ENCODE results near the gene ATP1B3. TPM values are rescaled to one million over a fixed set of nuclear protein-coding genes. Genes with fewer than 3 reads are reported as not detected.

The ATP1B3 gene
- total RNA-seq (ENCODE audit: low replicate concordance), result 127 and 135 TPM in 2 replicates
- long read RNA-seq, transcript ATP1B3-201 (7 exons, 1,811 nt), result major isoform, 1,111 of 1,152 reads
- long read RNA-seq, partial matches to known transcripts, result 3 of 1,152 reads
- long read RNA-seq, other reads (novel, unspliced or antisense), result 38 of 1,152 reads

GRCh38 chr3:141876381-141876890 lies at the start of gene ATP1B3:
ATP1B3 (plus strand) TSS chr3:141876643; CDS start chr3:141876802, 159 bp downstream.
- Mint-ChIP-seq H3K27ac (peak within 1 kb of the TSS; percentile 99), H3K4me3 (peak within 1 kb of the TSS; percentile 96), H3K4me1 (ENCODE audit: unreplicated experiment) (peaks cover 20% of the 10 kb centered on the region), H3K9me3 (no peaks in the 10 kb centered on the region), H3K36me3 (peaks cover 7% of the 10 kb centered on the region), H3K27me3 (no peaks in the 10 kb centered on the region)
- DNase-seq (ENCODE audit: extremely low spot score, unreplicated experiment), result peak; percentile 85
- TF ChIP-seq, protein P1, sequence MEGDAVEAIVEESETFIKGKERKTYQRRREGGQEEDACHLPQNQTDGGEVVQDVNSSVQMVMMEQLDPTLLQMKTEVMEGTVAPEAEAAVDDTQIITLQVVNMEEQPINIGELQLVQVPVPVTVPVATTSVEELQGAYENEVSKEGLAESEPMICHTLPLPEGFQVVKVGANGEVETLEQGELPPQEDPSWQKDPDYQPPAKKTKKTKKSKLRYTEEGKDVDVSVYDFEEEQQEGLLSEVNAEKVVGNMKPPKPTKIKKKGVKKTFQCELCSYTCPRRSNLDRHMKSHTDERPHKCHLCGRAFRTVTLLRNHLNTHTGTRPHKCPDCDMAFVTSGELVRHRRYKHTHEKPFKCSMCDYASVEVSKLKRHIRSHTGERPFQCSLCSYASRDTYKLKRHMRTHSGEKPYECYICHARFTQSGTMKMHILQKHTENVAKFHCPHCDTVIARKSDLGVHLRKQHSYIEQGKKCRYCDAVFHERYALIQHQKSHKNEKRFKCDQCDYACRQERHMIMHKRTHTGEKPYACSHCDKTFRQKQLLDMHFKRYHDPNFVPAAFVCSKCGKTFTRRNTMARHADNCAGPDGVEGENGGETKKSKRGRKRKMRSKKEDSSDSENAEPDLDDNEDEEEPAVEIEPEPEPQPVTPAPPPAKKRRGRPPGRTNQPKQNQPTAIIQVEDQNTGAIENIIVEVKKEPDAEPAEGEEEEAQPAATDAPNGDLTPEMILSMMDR (conservative IDR thresholded peaks at IDR 0.05), result no peak

- peaks cover 3% of the 10 kb centered on the region for H3K4me1 Mint-ChIP-seq (ENCODE audit: unreplicated experiment)
- TF ChIP-seq, protein P1 (conservative IDR thresholded peaks at IDR 0.05), result no peak
- no peaks in the 10 kb centered on the region for H3K36me3 Mint-ChIP-seq
- H3K27ac Mint-ChIP-seq, result peak overlapping the region; percentile 81
- no peak overlapping the region for H3K4me3 Mint-ChIP-seq
- no peaks in the 10 kb centered on the region for H3K27me3 Mint-ChIP-seq
- DNase-seq (ENCODE audit: extremely low spot score, unreplicated experiment), result no peak
- H3K9me3 Mint-ChIP-seq, result no peaks in the 10 kb centered on the region
These were observed 48.0 kb upstream of the ATP1B3 start for GRCh38 chr3:141828487-141828886.

DNA sequence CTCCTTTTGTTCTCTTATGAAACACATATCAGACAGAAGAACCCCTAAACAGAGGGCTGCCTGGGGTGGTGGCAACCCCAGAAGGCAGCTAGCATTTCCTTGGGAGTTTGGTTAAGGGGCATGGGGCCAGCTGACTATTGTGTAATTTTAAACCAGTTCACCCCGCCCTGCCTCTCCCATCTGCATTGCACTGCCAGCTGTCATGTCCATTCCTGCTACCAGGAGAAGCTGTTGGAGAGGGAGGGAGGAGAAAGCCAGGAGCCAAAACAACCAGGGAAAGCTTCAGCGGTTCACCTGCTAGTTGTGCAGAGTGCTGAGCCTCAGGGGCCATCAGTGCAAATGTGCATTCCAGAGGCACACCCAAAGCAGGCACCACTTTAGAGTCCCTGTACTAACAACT lies 47.6 kb upstream of the ATP1B3 start:
- Mint-ChIP-seq H3K27me3 (no peaks in the 10 kb centered on the region), H3K9me3 (no peaks in the 10 kb centered on the region), H3K4me1 (ENCODE audit: unreplicated experiment) (peaks cover 3% of the 10 kb centered on the region), H3K36me3 (no peaks in the 10 kb centered on the region), H3K4me3 (no peak overlapping the region), H3K27ac (peak overlapping the region; percentile 81)
- no peak for DNase-seq (ENCODE audit: extremely low spot score, unreplicated experiment)
- TF ChIP-seq, protein P1 (conservative IDR thresholded peaks at IDR 0.05), result no peak

DNA sequence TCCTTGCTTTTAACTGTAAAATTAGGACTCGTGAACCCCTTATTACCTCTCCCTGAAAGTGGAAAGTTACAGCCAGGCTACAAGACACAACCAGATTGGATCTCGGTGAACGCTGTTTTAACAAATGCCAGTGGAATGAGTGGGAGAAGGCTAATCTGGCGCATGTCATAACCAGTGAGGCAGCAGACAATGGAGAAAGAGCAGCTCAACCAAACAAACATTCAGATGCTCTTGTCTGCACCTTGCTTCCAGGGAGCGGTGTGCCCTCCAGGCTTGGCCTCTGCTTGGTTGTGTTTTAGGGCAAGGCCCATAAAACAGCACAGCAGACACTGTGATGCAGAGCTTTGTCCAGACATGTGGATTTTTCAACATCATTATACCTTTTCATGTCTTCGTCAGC lies 45.9 kb upstream of the ATP1B3 start:
- Mint-ChIP-seq H3K36me3 (no peaks in the 10 kb centered on the region), H3K9me3 (no peaks in the 10 kb centered on the region), H3K4me3 (no peak overlapping the region), H3K4me1 (ENCODE audit: unreplicated experiment) (peaks cover 3% of the 10 kb centered on the region), H3K27me3 (no peaks in the 10 kb centered on the region), H3K27ac (peak overlapping the region; percentile 83)
- TF ChIP-seq, protein P1 (conservative IDR thresholded peaks at IDR 0.05), result no peak
- no peak for DNase-seq (ENCODE audit: extremely low spot score, unreplicated experiment)

GRCh38 chr3:141834292-141834691 lies 42.2 kb upstream of the ATP1B3 start:
- no peak for DNase-seq (ENCODE audit: extremely low spot score, unreplicated experiment)
- Mint-ChIP-seq H3K27me3 (no peaks in the 10 kb centered on the region), H3K9me3 (no peaks in the 10 kb centered on the region), H3K4me1 (ENCODE audit: unreplicated experiment) (peaks cover 3% of the 10 kb centered on the region), H3K27ac (no peak overlapping the region), H3K4me3 (no peak overlapping the region), H3K36me3 (no peaks in the 10 kb centered on the region)
- TF ChIP-seq, protein P1 (conservative IDR thresholded peaks at IDR 0.05), result no peak
